ENCODE measurements around the gene RNGTT.

RNGTT gene

GRCh38 chr6:88651400-88651799, 312.0 kb downstream of the RNGTT start:
- no peaks in the 10 kb centered on the region for H3K27me3 Mint-ChIP-seq (ENCODE audit: low read depth)
- H3K4me1 Mint-ChIP-seq = no peaks in the 10 kb centered on the region
- no peak overlapping the region for H3K4me3 Mint-ChIP-seq
- H3K27ac Mint-ChIP-seq = no peak overlapping the region
- H3K9me3 Mint-ChIP-seq = no peaks in the 10 kb centered on the region
- no peak for TF ChIP-seq CTCF (IDR thresholded peaks at IDR 0.05; ENCODE audit: unreplicated experiment in 3 of 3)
- H3K36me3 Mint-ChIP-seq (ENCODE audit: low read depth) = no peaks in the 10 kb centered on the region

GRCh38 chr6:88650979-88651378, 312.4 kb downstream of the RNGTT start:
- Mint-ChIP-seq H3K27ac (no peak overlapping the region), H3K4me1 (no peaks in the 10 kb centered on the region), H3K27me3 (ENCODE audit: low read depth) (no peaks in the 10 kb centered on the region), H3K9me3 (no peaks in the 10 kb centered on the region), H3K4me3 (no peak overlapping the region), H3K36me3 (ENCODE audit: low read depth) (no peaks in the 10 kb centered on the region)
- no peak for TF ChIP-seq CTCF (IDR thresholded peaks at IDR 0.05; ENCODE audit: unreplicated experiment in 3 of 3)

- H3K4me3 Mint-ChIP-seq = no peak overlapping the region
- H3K4me1 Mint-ChIP-seq = no peaks in the 10 kb centered on the region
- H3K27me3 Mint-ChIP-seq (ENCODE audit: low read depth) = no peaks in the 10 kb centered on the region
- TF ChIP-seq CTCF (IDR thresholded peaks at IDR 0.05; ENCODE audit: unreplicated experiment in 3 of 3) = no peak
- H3K27ac Mint-ChIP-seq = no peak overlapping the region
- H3K9me3 Mint-ChIP-seq = no peaks in the 10 kb centered on the region
- no peaks in the 10 kb centered on the region for H3K36me3 Mint-ChIP-seq (ENCODE audit: low read depth)
Measured at GRCh38 chr6:88650029-88650619, 313.3 kb downstream of the RNGTT start.

GRCh38 chr6:88641178-88641903, 322.1 kb downstream of the RNGTT start:
- Mint-ChIP-seq H3K4me3 (no peak overlapping the region), H3K4me1 (peaks cover 8% of the 10 kb centered on the region)
- no peak for TF ChIP-seq CTCF (IDR thresholded peaks at IDR 0.05; ENCODE audit: unreplicated experiment in 3 of 3)

GRCh38 chr6:88637761-88638545, 325.5 kb downstream of the RNGTT start:
- Mint-ChIP-seq H3K27me3 (ENCODE audit: low read depth) (no peaks in the 10 kb centered on the region), H3K27ac (peak overlapping the region in 1 of 3 experiments; percentile 49), H3K4me3 (no peak overlapping the region), H3K36me3 (ENCODE audit: low read depth) (no peaks in the 10 kb centered on the region), H3K9me3 (no peaks in the 10 kb centered on the region), H3K4me1 (peaks cover 8% of the 10 kb centered on the region)
- no peak for TF ChIP-seq CTCF (IDR thresholded peaks at IDR 0.05; ENCODE audit: unreplicated experiment in 3 of 3)

More at GRCh38 chr6:88641178-88641903, 322.1 kb downstream of the RNGTT start:
- Mint-ChIP-seq H3K36me3 (ENCODE audit: low read depth) (no peaks in the 10 kb centered on the region), H3K27ac (peak overlapping the region; percentile 3 to 74 (median 11)), H3K9me3 (no peaks in the 10 kb centered on the region), H3K27me3 (ENCODE audit: low read depth) (no peaks in the 10 kb centered on the region)

Measured in nephron (organoid).